Measurements from ENCODE around the gene ASIC3.
A peak's percentile ranks its signal among the peaks of the same experiment; 100 is the strongest.

ASIC3 gene

DNA sequence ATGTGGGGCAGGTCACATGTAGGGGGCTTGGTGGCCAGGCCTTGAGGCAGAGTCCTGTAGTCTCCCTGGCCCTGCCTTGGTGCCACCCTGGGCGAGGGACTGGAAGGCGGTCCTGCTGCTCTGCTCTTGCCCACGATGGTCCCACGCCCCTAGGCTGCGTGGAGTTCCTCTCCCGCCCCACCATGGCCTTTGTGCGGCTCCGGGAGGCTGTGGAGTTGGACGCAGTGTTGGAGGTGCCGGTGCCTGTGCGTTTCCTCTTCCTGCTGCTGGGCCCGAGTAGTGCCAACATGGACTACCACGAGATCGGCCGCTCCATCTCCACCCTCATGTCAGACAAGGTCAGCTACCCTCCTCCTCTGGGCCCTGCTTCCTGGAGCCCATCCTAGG is 22.2 kb downstream of the ASIC3 start:
- DNase-seq (ENCODE audit: low spot score) = no peak

DNA sequence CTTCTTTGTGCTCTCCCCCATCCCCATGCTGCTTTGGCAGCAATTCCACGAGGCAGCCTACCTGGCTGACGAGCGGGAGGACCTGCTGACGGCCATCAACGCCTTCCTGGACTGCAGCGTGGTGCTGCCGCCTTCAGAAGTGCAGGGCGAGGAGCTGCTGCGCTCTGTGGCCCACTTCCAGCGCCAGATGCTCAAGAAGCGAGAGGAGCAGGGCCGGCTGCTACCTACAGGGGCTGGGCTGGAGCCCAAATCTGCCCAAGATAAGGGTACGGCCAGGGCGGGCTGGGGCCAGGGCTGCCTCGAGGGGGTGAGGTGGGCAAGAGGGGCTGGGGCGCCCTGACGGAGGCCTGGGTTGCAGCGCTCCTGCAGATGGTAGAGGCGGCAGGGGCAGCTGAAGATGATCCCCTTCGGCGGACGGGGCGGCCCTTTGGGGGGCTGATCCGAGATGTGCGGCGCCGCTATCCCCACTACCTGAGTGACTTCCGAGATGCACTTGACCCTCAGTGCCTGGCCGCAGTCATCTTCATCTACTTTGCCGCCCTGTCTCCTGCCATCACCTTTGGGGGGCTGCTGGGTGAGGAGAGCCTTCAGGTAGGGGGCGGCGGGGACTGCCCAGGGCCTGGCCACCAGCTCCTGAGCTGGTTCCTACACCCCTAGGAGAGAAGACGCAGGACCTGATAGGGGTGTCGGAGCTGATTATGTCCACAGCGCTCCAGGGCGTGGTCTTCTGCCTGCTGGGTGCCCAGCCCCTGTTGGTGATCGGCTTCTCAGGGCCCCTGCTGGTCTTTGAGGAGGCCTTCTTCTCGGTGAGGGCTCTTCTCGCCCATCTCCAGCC is 22.9 kb downstream of the ASIC3 start:
- no peak for DNase-seq (ENCODE audit: low spot score)

DNA sequence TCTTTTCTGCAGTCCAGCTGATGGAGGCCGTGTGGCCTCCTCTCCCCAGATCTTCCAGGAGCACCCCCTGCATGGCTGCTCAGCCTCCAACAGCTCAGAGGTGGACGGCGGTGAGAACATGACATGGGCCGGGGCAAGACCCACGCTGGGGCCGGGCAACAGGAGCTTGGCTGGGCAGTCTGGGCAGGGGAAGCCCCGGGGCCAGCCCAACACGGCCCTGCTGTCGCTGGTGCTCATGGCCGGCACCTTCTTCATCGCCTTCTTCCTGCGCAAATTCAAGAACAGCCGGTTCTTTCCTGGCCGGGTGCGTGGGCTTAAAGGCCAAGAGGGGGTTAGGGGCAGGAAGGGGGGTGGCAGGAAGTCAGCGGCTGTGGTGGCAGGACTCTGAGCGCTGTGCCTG is 25.7 kb downstream of the ASIC3 start:
- DNase-seq (ENCODE audit: low spot score) = no peak

DNA sequence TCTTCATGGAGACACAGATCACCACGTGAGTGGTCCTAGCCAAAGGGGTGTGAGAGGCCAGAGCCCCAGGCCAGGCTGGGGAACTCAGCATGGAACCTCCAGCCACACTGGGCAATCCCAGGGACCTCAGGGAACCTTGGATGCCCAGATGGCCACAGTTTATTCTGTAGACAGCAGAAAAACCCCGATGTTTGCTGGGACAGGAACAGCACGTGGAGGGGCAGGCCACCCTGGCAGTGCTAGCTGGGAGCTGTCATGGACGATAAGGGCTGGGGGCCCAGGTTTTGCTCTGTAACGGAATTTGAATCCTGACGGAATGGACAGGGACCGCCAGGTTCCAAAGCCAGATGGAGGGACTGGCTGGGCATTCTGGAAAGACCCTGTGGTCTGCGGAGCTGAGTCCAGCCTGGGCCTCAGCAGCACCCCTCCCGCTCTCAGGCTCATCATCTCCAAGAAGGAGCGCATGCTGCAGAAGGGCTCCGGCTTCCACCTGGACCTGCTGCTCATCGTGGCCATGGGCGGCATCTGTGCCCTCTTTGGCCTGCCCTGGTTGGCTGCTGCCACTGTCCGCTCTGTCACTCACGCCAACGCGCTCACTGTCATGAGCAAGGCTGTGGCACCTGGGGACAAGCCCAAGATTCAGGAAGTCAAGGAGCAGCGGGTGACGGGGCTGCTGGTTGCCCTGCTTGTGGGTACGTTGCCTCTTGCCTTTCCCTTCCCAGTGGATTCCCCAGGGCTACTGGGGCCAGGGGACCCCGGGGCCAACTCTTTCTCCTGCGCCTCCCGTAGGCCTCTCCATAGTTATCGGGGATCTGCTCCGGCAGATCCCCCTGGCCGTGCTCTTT is 26.7 kb downstream of the ASIC3 start:
- no peak for DNase-seq (ENCODE audit: low spot score)

DNA sequence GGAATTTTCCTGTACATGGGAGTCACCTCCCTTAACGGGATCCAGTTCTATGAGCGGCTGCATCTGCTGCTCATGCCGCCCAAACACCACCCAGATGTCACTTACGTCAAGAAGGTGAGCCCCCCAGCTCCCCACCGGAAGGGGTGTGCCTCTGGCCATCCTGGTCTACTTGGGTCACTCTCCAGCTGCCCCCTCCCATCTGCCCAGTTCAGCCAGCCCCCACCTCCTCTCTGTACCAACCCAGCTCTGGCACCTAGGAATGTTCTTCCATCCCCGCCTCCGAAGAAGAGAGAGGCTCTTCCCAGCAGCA is 27.3 kb downstream of the ASIC3 start:
- no peak for DNase-seq (ENCODE audit: low spot score)

DNA sequence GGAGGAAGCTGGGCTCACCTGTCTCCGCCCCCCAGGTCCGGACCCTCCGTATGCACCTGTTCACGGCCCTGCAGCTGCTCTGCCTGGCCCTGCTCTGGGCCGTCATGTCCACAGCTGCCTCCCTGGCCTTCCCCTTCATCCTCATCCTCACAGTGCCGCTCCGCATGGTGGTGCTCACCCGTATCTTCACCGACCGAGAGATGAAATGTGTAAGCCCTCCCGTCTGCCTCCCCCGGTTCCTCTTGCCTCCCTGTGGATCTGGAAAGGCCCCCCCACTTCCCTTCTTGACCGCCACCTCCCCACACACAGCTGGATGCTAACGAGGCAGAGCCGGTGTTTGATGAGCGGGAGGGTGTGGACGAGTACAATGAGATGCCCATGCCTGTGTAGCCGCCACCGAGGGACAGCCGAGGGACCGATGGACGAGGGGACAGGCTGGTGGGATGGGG is 27.7 kb downstream of the ASIC3 start:
- no peak for DNase-seq (ENCODE audit: low spot score)

DNA sequence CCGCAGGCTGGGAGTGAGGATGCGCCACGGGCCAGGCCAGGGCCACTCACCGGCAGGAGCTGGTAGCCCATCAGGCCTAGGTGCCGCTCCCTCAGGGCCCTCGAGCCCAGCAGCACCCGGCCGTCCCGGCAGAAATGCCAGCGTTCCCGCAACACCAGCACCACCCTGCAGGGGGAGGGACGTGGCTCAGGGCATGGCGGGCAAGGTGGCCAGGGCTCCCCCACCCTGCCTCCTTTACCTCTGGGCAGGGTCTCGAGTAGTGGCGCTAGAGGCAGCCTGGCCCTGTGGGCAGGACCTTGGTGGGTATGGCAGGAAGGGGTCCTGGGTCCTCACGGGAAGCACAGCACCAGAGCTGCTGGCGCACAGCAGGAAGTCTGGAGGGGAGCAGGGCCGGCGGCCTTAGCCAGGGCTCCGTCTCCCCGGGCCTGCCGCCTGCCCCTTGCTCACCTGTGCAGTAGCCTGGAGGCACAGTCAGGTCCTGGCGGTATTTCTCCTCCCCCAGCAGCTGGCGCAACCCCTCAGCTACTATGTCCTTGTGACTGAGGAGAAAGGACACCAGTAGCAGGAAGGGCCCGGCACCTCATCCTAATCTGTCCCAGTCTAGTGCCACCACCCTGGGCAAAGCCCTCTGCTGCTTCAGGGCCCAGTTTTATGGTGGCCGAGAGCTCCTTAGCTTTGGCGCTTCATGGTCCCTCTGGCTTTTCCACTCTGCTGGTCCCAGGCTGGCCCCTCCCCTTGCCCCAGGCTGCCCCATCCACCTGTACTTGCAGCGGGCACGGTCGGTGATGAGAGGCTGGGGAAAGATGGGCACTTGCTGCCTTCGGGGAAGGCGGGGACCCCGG is 28.8 kb downstream of the ASIC3 start:
- DNase-seq (ENCODE audit: low spot score) = no peak

DNA sequence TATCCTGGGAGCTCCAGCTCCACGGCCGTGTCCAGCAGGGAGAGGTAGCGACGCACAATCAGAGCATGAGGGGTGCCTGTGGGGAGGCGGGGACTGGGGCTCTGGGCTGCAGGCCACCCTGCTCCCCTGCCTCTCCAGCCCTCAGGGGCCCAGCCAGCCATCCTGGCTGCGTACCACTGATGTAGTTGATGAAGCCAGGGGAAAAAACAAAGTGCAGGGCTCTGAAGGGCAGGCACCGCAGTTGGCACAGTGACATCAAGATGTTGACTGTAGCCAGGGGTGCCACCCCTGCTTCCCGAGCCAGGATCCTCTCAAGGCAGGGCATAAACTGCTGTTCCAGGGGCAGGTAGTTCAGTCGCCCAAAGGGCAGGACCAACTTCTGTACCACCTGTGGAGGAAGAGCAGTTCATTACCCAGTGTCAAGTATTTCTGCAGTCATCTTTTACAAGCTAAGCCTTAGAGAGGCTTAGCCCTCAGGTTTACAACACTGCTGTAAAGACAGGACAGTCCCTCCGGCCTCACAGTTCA is 29.4 kb downstream of the ASIC3 start:
- DNase-seq (ENCODE audit: low spot score) = no peak

DNA sequence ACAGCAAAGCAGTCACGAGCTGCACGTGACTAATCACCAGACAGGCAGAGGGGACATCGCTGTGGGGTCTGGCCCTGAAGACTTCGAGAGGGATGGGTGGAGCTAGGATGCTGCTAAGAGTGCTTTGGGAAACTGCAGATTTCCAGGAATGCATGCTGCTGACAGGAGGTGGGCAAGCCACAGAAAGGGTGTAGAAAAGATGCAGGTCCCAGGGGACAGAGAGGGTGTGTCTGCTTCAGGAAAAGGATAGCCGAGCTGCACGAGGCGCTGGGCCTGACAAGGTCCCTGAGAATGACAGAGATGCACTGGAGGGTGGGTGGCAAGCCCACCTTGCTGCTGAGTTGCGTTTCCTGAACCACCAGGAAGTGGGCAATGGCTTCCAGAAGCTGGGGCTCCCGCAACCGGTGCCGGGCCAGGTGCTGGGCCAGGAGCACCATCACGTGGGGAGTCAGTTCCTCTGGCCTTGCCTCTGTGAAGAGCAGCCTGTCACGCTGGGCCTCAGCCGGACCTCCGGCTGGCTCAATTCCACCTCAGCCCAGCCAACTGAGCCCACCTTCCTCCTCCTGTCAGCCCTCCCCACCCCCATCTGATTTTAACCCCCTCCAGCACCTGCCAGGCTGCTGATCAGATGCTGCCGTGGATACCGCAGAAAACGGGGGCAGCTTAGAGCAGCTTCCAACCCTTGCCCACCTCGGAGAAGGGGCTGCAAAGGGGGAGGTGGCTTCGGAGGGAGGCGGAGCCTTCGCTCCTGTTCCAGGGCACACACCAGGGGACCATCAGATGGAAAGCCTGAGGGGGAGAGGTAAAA is 30.1 kb downstream of the ASIC3 start:
- DNase-seq (ENCODE audit: low spot score) = no peak

DNA sequence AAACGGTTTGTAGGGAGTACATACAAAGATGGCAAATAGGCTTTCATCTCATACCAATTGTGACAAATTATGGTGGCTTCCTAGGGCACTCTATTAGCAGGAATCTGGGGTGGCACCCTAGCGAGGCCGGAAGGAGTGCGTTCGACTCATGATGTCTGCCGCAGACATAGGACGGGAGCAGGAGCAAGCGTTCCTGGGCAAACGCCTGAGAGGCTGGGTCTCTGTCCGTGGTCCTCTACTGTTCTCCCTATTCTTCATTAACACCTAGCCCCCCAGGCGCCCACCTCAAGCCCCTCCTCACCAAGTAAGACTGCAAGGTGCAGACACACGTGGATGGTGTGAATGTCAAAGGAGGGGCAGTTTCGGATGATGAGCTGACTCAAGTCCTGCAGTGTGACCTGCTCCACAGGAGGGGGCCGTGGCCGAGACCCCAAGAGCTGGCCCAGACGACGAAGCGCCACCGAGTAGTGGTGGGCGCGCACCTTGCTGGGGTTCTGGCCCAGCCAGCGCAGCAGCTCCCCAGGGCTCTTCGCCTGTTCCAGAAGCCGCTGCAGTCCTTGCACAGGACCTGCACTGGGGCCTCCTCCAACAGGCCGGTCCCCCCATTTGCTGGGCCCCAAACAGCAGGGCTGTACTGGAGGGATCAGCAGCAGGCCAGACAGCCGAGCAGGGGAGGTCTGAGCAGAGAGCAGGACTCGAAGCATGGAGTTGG is 31.0 kb downstream of the ASIC3 start:
- no peak for DNase-seq (ENCODE audit: low spot score)

DNA sequence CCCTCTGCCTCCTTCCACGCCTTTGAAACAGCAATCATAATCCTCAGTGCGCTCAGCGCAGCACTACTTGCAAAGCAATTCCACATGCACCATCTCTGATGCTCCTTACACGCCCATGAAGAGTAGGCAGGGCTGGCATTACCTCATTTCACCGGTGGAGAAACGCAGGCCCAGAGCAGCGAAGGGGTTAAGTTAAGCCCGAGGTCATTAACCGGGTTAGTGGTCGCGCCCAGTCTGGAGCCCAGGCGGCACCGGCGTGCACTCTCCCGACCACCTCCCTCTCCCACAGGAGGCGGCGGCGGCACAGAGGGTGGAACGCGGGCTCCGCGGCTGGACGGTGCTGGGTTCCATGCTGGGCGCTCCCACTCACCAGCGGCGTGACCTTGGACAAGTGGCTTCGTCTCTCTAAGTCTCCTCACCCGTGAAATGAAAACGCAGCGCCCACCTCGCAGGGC is 31.8 kb downstream of the ASIC3 start:
- no peak for DNase-seq (ENCODE audit: low spot score)

DNA sequence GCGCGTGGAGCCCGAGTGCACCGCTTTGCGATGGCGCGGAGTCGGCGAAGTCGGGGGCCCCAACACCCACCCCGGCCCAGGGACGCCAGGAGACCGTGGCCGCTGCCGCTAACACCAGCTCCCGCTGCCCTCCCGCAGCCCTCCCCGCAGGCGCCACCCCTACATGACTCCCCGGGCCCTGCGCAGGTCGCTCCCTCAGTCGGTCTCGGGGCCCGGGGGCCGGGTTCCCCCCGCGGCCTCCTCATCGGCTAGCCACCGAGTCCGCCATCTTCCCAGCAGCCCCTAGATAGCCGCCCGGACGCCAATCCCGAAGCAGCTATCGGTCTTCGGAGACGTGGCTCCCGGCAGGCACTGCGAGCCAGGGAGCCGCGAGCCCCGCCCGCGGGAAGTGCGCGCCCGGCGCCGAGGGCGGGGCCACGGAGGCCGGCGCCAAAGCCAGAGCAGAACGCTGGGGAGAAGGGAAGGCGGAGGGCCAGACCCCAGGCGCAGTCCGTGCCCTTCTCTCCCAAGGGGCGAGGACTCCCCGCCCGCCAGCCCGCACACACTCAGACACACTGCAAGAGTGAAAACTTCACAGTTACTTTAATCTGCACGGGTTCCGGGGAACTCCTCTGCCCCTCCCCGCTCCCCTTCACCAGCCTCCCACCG is 32.3 kb downstream of the ASIC3 start, which contains the start of gene FASTK:
TSS of gene FASTK (minus strand) at position 288 of the 648 bp plus-strand sequence. CDS start at position 245, 43 bp downstream.
- DNase-seq (ENCODE audit: low spot score) = peak; percentile 94

DNA sequence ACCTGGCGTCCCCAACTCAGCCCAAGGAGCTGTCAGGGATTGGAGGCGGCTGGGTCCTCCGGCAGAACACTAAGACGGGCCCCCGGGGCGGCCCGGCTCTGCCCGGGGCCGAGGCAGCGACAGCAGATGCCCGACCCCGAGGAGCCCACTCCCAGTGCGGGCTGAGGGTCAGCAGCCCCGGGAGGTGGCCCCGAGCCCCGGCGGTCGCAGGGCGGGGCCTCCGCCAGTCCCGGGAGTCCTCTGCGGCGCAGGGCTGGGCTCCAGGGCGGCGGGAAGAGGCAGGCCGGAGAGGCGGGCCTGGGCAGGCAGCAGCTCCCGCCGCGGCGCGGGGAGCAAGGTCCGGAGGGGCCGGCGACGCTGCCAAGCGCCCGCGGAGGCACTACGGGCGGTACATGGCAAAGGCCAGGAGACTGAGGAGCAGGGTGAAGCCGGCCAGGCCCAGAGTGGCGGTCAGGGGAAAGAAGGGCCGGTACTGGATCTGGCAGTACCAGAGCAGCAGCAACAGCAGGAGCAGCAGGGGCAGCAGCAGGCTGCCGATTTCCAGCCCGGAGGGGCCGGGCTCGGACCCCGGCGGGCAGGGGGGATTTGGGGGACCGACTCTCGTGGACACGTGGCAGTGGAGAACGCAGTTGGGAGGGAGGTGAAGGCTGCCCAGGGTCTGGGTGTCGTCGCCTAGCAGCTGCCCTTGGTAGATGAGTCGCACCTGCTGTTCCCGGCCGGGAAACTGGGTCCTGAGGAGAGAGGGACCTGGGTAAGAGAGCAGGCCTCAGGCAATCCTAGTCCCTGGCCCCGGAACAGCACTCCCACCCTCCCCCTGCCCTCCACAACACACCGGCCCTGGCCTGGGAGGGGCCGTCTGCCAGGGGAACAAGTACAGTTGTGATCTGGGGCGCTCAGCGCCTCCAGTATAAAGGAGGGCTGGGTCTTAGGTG is 33.1 kb downstream of the ASIC3 start:
- DNase-seq (ENCODE audit: low spot score) = no peak

DNA sequence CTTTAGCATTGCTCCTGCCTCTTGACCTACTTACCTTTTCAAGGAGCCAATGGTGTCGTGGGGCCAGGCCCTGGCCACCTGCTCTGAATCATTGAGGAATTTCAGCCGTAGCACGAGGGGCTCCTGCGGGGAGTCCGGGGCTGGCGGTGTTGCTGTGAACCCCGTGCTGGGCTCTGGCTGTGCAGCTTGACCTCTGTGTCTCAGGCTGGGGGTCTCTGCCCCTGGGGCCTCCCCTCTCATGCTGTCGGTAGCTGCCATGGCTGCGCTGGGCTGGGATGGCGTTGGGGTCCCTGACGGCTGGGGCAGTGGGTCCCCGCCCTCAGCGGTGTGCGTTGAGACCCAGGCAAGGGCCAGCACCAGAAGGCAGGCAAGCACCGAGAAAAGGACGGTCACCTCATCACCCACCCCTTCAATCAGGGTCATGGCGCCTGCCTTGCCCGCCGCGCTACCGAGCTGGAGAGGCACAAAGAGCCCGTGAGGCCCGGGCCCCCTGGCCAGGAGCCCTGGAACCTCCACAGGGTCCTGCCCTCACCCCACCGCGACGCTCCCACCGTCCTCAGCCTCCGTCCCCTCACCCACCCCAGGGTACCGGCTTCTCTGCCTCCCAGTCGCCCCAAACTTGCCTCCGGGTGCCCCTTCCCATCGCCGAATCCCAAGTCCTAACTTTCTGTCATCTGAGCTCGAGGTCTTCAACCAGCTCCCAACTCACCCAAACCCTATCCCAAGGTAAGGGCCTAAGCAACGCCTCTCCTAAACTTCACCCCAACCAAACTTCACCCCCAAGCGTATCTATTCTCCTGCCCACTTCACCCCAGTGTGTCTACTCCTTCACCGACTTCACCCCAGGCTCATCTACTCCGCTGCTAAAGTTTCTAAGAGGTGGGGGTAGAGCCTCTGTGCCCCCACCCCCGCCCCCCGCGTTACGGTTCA is 34.1 kb downstream of the ASIC3 start:
- DNase-seq (ENCODE audit: low spot score) = no peak

DNA sequence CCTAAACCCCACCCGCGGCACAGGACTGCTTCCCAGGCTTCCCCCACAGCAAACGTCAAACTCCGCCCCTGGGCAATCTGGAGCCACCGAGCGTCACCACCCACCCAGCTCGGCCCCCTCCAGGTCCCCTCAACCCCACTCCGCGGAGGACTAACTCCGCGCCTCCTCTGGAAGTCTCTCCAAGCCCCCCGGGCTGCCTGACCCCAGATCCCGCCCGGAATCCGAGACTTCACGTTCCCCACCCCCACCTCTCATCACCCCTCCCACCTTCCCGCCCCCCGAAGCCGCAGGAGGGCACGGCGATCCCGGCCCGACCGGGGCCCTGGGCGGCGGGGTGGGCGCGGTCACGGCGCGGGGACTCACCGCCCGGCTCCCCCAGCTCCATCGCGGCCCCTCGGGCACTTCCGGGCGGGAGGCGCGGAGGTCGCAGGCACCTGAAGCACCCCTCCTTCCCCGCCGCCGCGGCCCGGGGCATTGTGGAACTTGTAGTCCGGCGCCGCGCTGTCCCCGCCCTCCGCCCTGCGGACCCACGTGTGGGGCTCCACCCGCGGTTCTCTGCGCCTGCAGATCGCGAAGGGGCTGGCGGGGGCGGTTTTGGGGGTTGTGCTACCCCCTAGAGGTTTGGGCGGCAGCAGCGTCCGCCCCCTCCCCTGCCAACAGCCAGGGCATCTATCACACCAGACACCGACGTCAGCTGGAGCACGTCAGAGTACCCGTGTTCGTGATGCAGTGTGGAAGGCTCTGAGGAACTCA is 34.9 kb downstream of the ASIC3 start, which contains the start of gene TMUB1:
TSS of gene TMUB1 (minus strand) at position 423 of the 753 bp plus-strand sequence. CDS start 930 bp downstream, outside the sequence.
- peak; percentile 65 for DNase-seq (ENCODE audit: low spot score)

DNA sequence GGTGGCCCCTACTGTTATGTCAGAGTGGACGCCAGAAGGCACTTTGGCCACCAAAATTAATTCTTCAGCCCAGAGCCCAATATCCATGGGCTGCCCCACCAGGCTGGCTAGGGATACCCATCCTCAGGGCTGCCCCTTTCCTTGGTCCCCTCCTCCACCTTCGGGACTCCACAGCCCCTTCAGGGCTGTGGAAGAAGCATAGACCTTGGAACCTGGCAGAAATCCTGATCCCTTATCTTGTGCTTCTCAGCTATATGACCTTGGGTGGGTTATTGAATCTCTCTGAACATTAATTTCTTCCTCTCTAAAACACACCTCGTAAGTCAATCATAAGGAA is 35.5 kb downstream of the ASIC3 start:
- no peak for DNase-seq (ENCODE audit: low spot score)

DNA sequence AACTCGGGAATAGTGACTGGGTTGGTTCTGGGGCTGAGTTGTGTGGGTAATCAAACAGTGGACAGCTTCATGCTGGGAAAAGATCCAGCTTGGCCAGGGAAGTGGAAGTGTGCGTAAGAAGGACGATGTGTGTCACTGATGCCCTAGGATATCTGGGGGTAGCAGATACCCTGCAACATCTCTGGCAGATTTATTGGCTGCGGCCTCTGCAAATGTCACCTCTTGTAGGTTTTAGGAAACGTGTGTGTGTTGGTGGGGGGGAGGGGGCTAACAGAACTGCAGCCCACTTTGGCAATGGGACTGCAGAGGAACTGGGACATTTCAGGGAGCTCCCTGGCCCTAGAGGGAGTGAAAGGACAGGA is 37.0 kb downstream of the ASIC3 start:
- DNase-seq (ENCODE audit: low spot score) = peak; percentile 42

All from globus pallidus (tissue), 1 donor.